GM12891 (cell line): ENCODE measurements around the gene CENPK.

ENCODE experiments used
- PAX5 ChIP-seq: IDR thresholded peaks from 2 replicates; pipeline ENCODE4 v1.6.1; 2011; ENCODE audit warnings: low read length, moderate library complexity, mild to moderate bottlenecking; ENCODE audit not compliant: insufficient read depth, severe bottlenecking
- POLR2A ChIP-seq: IDR thresholded peaks from 2 replicates; pipeline ENCODE4 v1.6.1; 2011; ENCODE audit warnings: low read depth, low read length, control low read depth
- POLR2AphosphoS5 ChIP-seq: IDR thresholded peaks from 2 replicates; pipeline ENCODE4 v1.6.1; 2011; ENCODE audit warnings: low read depth, low read length, control low read depth
- POU2F2 ChIP-seq: IDR thresholded peaks from 2 replicates; pipeline ENCODE4 v1.6.1; 2011; ENCODE audit warnings: low read depth, mild to moderate bottlenecking, control low read depth, low read length, moderate library complexity
- SPI1 ChIP-seq: IDR thresholded peaks from 2 replicates; pipeline ENCODE4 v1.6.1; 2011; ENCODE audit warnings: low read depth, low read length, control low read depth
- TAF1 ChIP-seq: IDR thresholded peaks from 2 replicates; pipeline ENCODE4 v1.6.1; 2011; ENCODE audit warnings: low read depth, low read length, control low read depth

- no peak for TF ChIP-seq POLR2A
- TF ChIP-seq POLR2AphosphoS5: no peak
- TF ChIP-seq TAF1: no peak
- TF ChIP-seq PAX5: no peak
- TF ChIP-seq SPI1: no peak
- TF ChIP-seq POU2F2: no peak
These were observed 7.7 kb upstream of the CENPK start for GRCh38 chr5:65570598-65571226.
